Measurements from ENCODE around the gene TUBGCP3.

DNA sequence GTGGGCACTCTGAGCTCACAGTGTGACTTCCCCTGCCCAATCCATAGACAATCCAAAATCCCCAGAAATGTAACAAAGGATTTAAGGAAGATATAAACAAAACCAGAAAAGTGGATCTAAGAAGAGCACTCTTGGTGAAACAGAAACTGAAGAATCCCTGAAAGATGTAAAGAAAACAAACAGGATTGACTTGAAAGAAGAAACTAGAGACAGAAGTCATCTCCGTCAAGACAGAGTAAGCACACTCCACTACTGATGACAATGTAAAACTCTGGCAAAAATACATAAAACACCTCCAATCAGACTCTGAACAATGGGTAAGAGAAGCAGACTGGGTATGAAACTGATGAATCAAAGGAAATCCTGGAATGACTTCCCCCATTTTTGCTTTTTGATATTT, 13.5 kb downstream of the TUBGCP3 start:
- TF ChIP-seq CTCF (IDR thresholded peaks at IDR 0.05) (no peak), POLR2A (IDR thresholded peaks at IDR 0.05) (no peak)
